Astrocyte (in vitro differentiated cells and primary cell): Measurements from ENCODE around the gene AGBL5. TPM values are rescaled to one million over a fixed set of nuclear protein-coding genes. Genes with fewer than 3 reads are reported as not detected.
A peak's percentile ranks its signal among the peaks of the same experiment; 100 is the strongest.

ENCODE experiments used
- DNase-seq: peaks from one replicate; pipeline ENCODE4 v3.0.0-alpha.2; 2010; ENCODE audit warnings: low read depth
- FAIRE-seq: peaks from 2 replicates; lab custom pipeline; 2011; peaks lifted over from hg19 to GRCh38; lab: Jason Lieb, UNC
- H2AFZ ChIP-seq: 2 replicates; pipeline ENCODE4 v1.6.0; 2012; ENCODE audit warnings: low read depth, low read length, inconsistent platforms
- H3K27ac ChIP-seq: 2 replicates; pipeline ENCODE4 v1.5.1; 2011; ENCODE audit warnings: low read depth, low read length, inconsistent platforms
- H3K27me3 ChIP-seq: 2 replicates; pipeline ENCODE4 v1.6.0; 2011; ENCODE audit warnings: low read length, inconsistent platforms; ENCODE audit not compliant: insufficient read depth
- H3K36me3 ChIP-seq: 2 replicates; pipeline ENCODE4 v1.5.1; 2011; ENCODE audit warnings: low read length, inconsistent platforms; ENCODE audit not compliant: insufficient read depth
- H3K4me1 ChIP-seq: 2 replicates; pipeline ENCODE4 v1.5.1; 2011; ENCODE audit warnings: low read length, inconsistent platforms; ENCODE audit not compliant: insufficient read depth
- H3K4me2 ChIP-seq: 2 replicates; pipeline ENCODE4 v1.6.0; 2012; ENCODE audit warnings: low read length, inconsistent platforms
- H3K4me3 ChIP-seq: 2 replicates; pipeline ENCODE4 v1.5.1; 2011; ENCODE audit warnings: low read depth, mild to moderate bottlenecking, low read length, inconsistent platforms; ENCODE audit not compliant: insufficient read depth
- H3K79me2 ChIP-seq: 2 replicates; pipeline ENCODE4 v1.6.0; 2012; ENCODE audit warnings: mild to moderate bottlenecking, low read length, inconsistent platforms; ENCODE audit not compliant: insufficient read depth
- H3K9ac ChIP-seq: 2 replicates; pipeline ENCODE4 v1.6.0; 2012; ENCODE audit warnings: mild to moderate bottlenecking, low read length, inconsistent platforms
- H3K9me3 ChIP-seq: 2 replicates; pipeline ENCODE4 v1.5.1; 2012; ENCODE audit warnings: low read depth, mild to moderate bottlenecking, low read length, inconsistent platforms; ENCODE audit not compliant: insufficient read depth
- H4K20me1 ChIP-seq: 2 replicates; pipeline ENCODE4 v1.6.0; 2012; ENCODE audit warnings: low read length, inconsistent platforms; ENCODE audit not compliant: insufficient read depth
- H3K27ac Mint-ChIP-seq: one replicate; pipeline ENCODE4 v1.8.0; 2021; ENCODE audit warnings: mild to moderate bottlenecking, mixed read lengths; ENCODE audit not compliant: unreplicated experiment
- H3K27me3 Mint-ChIP-seq: one replicate; pipeline ENCODE4 v1.8.0; 2021; ENCODE audit warnings: low read depth, mixed read lengths; ENCODE audit not compliant: unreplicated experiment
- H3K36me3 Mint-ChIP-seq: one replicate; pipeline ENCODE4 v1.8.0; 2021; ENCODE audit warnings: low read depth, mixed read lengths; ENCODE audit not compliant: unreplicated experiment
- H3K4me1 Mint-ChIP-seq: one replicate; pipeline ENCODE4 v1.8.0; 2021; ENCODE audit warnings: low read depth, mixed read lengths; ENCODE audit not compliant: unreplicated experiment
- H3K4me3 Mint-ChIP-seq: one replicate; pipeline ENCODE4 v1.8.0; 2021; ENCODE audit warnings: mild to moderate bottlenecking, moderate library complexity, mixed read lengths; ENCODE audit not compliant: unreplicated experiment
- H3K9me3 Mint-ChIP-seq: one replicate; pipeline ENCODE4 v1.8.0; 2021; ENCODE audit warnings: mild to moderate bottlenecking, mixed read lengths; ENCODE audit not compliant: unreplicated experiment
- CTCF ChIP-seq: IDR thresholded peaks from 2 replicates; pipeline ENCODE4 v1.5.1; 2011; ENCODE audit warnings: low read depth, mild to moderate bottlenecking, inconsistent platforms, low read length, moderate library complexity; ENCODE audit not compliant: insufficient read depth
- EZH2 ChIP-seq: IDR thresholded peaks from 2 replicates; pipeline ENCODE4 v1.6.1; 2012; ENCODE audit warnings: mild to moderate bottlenecking, low read length, inconsistent platforms; ENCODE audit not compliant: insufficient read depth
- total RNA-seq: library from RNA; stranded (reverse); gene quantifications from 2 replicates; pipeline ENCODE4 v1.2.1, GENCODE V29; 2021

AGBL5 gene
- total RNA-seq, 1 donor from 2014 or later = 20.7 TPM

- H3K4me3 Mint-ChIP-seq = no peak overlapping the region
- peaks cover 34% of the 10 kb centered on the region for H3K4me1 Mint-ChIP-seq
- peaks cover 11% of the 10 kb centered on the region for H3K36me3 Mint-ChIP-seq
- Histone ChIP-seq H3K4me1 (peaks cover 17% of the 10 kb centered on the region), H3K27ac (no peak overlapping the region), H3K9ac (no peak overlapping the region), H2AFZ (no peak overlapping the region), H3K9me3 (no peaks in the 10 kb centered on the region), H3K4me3 (no peak overlapping the region), H3K36me3 (no peaks in the 10 kb centered on the region), H3K4me2 (no peak overlapping the region), H3K79me2 (no peaks in the 10 kb centered on the region), H4K20me1 (peaks cover 11% of the 10 kb centered on the region), H3K27me3 (no peaks in the 10 kb centered on the region)
- FAIRE-seq (no peak), DNase-seq (no peak)
- peaks cover 6% of the 10 kb centered on the region for H3K27me3 Mint-ChIP-seq
- H3K9me3 Mint-ChIP-seq = no peaks in the 10 kb centered on the region
- no peak for TF ChIP-seq EZH2
- no peak for TF ChIP-seq CTCF
- no peak overlapping the region for H3K27ac Mint-ChIP-seq
Observed at GRCh38 chr2:27014771-27015433, 36.6 kb upstream of the AGBL5 start.

- peaks cover 6% of the 10 kb centered on the region for H3K27me3 Mint-ChIP-seq
- Histone ChIP-seq H3K79me2 (no peaks in the 10 kb centered on the region), H2AFZ (no peak overlapping the region), H3K36me3 (no peaks in the 10 kb centered on the region), H3K4me3 (no peak overlapping the region), H3K4me2 (no peak overlapping the region), H3K9ac (no peak overlapping the region), H3K4me1 (peaks cover 18% of the 10 kb centered on the region), H3K9me3 (no peaks in the 10 kb centered on the region), H3K27me3 (no peaks in the 10 kb centered on the region), H4K20me1 (peaks cover 23% of the 10 kb centered on the region), H3K27ac (peak overlapping the region; percentile 6)
- FAIRE-seq (no peak), DNase-seq (peak; percentile 49)
- no peak overlapping the region for H3K27ac Mint-ChIP-seq
- H3K4me1 Mint-ChIP-seq = peaks cover 42% of the 10 kb centered on the region
- TF ChIP-seq CTCF (peak; percentile 67), EZH2 (no peak)
- H3K9me3 Mint-ChIP-seq = no peaks in the 10 kb centered on the region
- H3K36me3 Mint-ChIP-seq = peaks cover 11% of the 10 kb centered on the region
- no peak overlapping the region for H3K4me3 Mint-ChIP-seq
Observed at GRCh38 chr2:27016801-27017325, 34.6 kb upstream of the AGBL5 start.

- H3K36me3 ChIP-seq = no peaks in the 10 kb centered on the region
- Mint-ChIP-seq H3K27ac (no peak overlapping the region), H3K4me3 (no peak overlapping the region), H3K9me3 (no peaks in the 10 kb centered on the region), H3K36me3 (peaks cover 7% of the 10 kb centered on the region), H3K27me3 (peaks cover 4% of the 10 kb centered on the region), H3K4me1 (peaks cover 51% of the 10 kb centered on the region)
- TF ChIP-seq CTCF (no peak), EZH2 (no peak)
- H4K20me1 ChIP-seq = peaks cover 28% of the 10 kb centered on the region
- no peak overlapping the region for H2AFZ ChIP-seq
- peaks cover 18% of the 10 kb centered on the region for H3K4me1 ChIP-seq
- no peaks in the 10 kb centered on the region for H3K27me3 ChIP-seq
- no peaks in the 10 kb centered on the region for H3K9me3 ChIP-seq
- H3K4me3 ChIP-seq = no peak overlapping the region
- no peaks in the 10 kb centered on the region for H3K79me2 ChIP-seq
- H3K27ac ChIP-seq = no peak overlapping the region
- no peak overlapping the region for H3K4me2 ChIP-seq
- no peak for DNase-seq
- no peak for FAIRE-seq
- no peak overlapping the region for H3K9ac ChIP-seq
Observed at GRCh38 chr2:27018142-27018541, 33.3 kb upstream of the AGBL5 start.
